GM18873 (cell line): ENCODE results near the gene FBXO11.
"Not testable (repeated sequence)": the region's sequence is repeated elsewhere in the genome, so short reads cannot be mapped to it uniquely, and the experiment has no call there.

Experiments used
- ATAC-seq: cut with Tn5 transposase; IDR thresholded peaks from one replicate; pipeline ENCODE4 v1.9.1; 2021; ENCODE audit warnings: mild to moderate bottlenecking, moderate library complexity, moderate number of reproducible peaks; ENCODE audit not compliant: unreplicated experiment, low FRiP score

FBXO11 gene

DNA sequence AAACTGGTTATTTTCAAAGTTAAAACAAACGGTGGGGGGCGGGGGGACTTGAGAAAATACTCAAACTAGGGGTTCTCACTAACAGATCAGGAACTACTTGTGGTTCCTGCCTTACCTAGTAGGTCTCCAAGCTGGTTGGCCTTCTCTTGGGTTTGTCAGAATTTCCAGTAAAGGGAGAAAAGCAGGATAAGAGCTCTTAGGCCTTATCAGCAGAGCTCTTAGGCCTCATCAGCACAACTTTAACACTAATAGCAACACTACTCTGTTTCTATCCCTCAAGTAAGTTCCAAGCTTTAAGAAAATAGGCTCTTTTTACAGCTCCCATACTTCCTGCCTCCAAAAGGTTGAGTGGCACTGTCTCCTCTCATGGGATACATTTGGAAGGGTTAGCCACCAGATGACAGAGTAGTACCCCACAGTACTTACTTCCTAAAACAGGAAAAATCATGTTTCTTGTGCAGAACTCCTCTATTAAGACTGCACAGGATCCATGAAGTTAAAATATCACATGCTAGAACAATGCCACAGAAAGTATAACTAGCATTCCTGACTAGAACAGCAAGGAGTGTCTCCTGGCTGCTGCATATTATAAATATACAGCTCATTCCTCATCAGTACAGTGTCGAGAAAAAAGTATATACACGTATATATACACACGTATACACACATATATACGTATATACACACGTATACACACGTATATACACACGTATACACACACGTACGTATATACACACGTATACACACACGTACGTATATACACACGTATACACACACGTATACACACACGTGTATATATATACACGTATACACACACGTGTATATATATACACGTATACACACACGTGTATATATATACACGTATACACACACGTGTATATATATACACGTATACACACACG lies 6.1 kb downstream of the FBXO11 start:
- ATAC-seq, result no peak

GRCh38 chr2:47897883-47898731 lies 8.2 kb downstream of the FBXO11 start:
- no peak for ATAC-seq

GRCh38 chr2:47897191-47897882 lies 9.0 kb downstream of the FBXO11 start:
- not testable (repeated sequence) for ATAC-seq

DNA sequence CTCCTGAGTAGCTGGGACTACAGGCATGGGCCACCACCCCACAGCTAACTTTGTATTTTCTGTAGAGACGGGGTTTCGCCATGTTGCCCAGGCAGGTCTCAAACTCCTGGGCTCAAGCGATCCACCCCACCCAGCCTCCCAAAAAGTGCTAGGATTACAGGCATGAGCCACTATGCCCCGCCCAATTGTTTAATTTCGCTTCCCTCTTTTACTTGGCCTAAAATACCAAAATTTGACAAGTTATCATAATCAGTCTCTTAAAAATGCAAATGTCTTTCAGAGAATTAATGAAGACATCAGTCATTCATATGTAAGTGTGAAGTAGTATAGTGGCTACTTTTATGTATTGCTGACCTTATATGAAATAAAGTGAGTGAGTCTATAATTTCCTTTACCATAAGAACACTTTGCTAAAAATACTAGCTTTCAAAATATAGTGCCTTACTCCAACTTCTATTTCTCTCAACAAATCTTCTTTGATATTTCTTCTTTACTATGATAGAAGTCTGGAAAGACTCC lies 9.8 kb downstream of the FBXO11 start:
- ATAC-seq, result no peak

DNA sequence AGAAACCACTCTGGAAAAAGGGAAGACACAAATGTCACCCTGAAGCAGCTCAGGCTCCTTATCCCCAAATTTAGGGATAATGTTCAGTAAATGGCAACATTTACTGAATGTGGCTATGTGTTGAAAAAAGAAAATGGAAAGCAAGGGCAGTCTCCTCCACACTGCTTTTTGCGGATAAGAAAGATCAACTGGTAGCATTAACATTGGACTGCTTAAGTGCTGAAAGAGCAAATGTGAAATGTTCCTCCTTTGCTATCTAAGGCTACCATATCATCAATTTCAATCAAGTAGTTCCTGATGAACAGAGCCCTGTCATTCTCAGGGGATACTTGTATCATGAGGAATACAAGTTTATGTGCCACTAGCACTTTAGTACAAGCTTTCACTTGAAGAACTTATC lies 12.5 kb downstream of the FBXO11 start:
- no peak for ATAC-seq

GRCh38 chr2:47892338-47892730 lies 14.0 kb downstream of the FBXO11 start:
- ATAC-seq, result no peak

- no peak for ATAC-seq
These were observed 14.6 kb downstream of the FBXO11 start for GRCh38 chr2:47891369-47892337.

DNA sequence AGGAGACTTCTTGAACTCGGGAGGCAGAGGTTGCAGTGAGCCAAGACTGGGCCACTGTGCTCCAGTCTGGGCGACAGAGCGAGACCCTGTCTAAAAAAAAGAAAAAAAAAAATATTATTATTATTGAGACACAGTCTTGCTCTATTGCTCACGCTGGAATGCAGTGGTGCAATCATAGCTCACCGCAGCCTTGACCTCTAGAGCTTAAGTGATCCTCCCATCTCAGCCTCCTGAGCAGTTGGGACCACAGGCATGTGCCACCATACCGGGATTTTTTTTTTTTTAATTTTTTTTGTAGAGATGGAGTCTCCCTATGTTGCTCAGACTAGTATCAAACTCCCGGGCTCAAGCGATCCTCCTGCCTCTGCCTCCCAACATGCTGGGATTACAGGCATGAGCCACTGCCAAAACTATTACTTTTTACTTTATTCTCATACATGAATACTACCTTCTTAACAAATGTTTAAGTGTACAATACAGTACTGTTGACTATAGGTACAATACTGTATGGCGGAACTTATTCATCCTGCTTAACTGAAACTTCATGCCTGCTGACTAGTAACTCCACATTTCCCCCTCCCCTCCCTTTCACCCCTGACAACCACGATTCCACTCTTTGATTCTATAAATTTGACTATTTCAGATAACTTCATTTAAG lies 15.5 kb downstream of the FBXO11 start:
- ATAC-seq, result no peak

- ATAC-seq, result no peak
These were observed 17.6 kb downstream of the FBXO11 start for GRCh38 chr2:47888581-47889280.

DNA sequence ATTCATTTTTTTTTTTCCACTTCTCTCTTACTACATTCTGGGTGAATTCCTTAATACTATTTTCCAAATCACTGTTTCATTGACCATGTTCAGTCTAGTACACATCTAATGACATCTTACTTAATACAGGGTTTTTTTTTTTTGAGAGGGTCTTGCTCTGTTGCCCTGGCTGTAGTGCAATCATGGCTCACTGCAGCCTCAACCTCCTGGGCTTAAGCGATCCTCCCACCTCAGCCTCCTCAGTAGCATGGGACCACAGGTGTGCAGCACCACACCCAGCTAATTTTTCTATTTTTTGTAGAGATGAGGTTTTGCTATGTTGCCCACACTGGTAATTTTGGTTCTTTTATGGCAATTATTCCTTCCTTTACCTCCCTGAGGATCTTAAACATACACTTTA lies 29.4 kb downstream of the FBXO11 start:
- no peak for ATAC-seq

- no peak for ATAC-seq
These were observed 33.4 kb downstream of the FBXO11 start for GRCh38 chr2:47872941-47873340.

DNA sequence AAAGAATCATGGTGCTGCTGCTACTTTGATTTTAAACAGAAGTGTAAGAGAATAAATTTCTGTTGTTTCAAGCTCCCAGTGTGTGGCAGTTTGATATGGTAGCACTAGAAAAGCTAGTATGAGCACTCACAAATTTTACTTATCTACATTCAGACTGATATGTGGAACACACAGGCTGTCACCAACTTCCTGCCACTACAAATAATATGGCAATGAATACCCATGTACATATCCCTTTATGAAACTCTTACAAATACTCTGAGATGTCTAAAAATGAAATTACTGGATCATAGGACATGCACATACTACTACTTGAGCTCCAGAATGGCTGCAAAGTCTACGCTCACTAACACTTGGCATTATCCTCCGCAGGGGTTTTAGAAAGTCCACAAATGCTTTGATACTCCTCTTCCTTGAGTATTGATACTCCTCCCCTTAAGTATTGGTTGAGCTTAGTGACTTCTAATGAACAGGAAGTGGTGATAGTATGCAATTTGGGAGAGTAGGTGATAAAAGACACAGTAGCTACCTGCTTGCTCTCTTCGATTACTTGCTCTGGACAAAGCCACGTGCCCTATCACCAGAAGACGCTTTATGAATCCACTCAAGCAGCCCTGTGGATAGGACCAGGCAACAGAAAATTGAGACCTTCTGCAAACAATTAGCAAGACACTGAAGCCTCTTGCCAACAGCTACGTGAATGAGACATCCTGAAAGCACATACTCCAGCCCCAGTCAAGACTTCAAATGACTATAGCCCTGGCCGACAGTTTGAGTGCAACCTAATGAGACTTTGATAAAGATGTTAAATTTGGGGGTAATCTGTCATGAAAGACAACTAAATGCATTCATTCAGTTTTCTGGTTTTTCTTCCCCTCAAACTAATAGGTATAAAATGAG lies 35.4 kb downstream of the FBXO11 start:
- ATAC-seq, result no peak

GRCh38 chr2:47869859-47870595 lies 36.3 kb downstream of the FBXO11 start:
- ATAC-seq, result no peak

DNA sequence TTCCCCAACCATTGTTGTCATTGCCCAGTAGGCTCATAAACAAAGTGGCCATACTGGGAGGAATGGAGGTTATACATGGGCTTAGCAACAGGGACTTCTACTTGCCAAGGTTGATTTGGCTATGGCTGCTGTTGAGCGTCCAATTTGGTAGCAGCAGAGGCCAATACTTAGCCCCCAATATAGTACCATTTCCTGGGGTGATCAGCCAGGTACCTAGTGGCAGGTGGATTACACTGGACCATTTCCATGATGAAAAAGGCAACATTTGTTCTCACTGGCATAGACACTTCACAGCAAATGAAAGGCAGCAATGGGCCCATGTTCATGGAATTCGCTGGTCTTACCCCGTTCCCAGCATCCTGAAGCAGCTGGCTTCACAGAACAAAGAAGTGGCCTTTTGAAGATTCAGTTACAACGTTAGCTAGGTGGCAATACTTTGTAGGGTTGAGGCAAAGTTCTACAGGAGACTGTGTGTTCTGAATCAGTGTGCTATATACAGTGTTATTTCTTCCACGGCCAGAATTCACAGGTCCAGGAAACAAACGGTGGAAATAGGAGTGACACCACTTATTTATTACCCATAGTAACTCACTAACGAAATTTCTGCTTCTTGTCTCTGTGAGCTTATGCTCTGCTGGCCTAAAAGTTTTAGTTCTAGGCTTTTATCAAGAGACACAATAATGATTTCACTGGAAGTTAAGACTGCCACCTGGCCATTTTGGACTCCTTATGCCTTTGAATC lies 37.5 kb downstream of the FBXO11 start:
- ATAC-seq, result no peak

DNA sequence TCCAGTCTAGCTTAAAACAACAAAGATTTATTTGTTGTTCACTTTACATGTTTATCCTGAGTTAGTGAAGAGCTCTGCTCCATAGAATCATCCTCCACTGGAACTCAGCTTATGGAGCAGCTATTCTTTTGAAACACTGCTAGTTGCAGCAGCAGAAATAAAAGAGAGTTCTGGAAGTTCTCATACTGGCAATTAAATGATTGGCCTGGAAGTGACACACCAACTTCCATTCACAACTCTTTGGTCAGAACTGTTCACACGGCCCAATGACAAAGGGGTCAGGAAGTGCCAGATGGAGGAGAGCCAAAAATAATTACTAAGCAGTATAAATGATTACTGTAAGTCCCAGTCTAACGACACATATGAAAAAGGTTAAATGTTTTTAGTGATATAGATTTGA lies 39.1 kb downstream of the FBXO11 start:
- no peak for ATAC-seq

DNA sequence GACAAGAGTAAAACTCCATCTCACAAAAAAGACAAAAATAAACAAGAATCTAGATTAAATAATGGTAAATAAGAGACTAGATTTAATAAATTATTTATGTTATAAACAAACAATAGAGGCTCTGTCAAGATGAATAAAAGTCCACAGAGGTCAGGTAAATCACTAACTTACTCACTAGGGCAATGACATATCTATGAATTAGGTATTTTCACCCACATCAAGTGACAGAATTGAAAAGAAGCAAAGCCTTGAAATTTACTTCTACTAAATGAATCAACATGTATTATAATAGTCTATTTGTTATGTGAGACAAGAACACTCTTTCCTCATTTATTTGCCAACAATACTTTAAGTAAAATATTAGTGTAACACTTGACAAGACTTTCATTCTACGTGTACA lies 41.7 kb downstream of the FBXO11 start:
- no peak for ATAC-seq
